ENCODE results near the gene ACSS1. TPM values are rescaled to one million over a fixed set of nuclear protein-coding genes. Genes with fewer than 3 reads are reported as not detected.

Gene ACSS1
- total and polyA plus RNA-seq, 2 of the 8 experiments (the other 6 are each of a cell fraction or from before 2014, with no cell fraction given) = 2.6 to 3.4 TPM

- TF ChIP-seq TAF7 (optimal IDR thresholded peaks at IDR 0.05; ENCODE audit: borderline replicate concordance, low read depth, low read length) (no peak), ASH2L (IDR thresholded peaks at IDR 0.05; ENCODE audit: low read length) (no peak)
These were observed 85.6 kb downstream of the ACSS1 start (continued) for GRCh38 chr20:24972341-24972740.
